Lung microvascular endothelial cell (primary cell): Measurements from ENCODE around the gene DISP2. TPM values are rescaled to one million over a fixed set of nuclear protein-coding genes. Genes with fewer than 3 reads are reported as not detected.

Source experiments
- DNase-seq, 2 donors: peaks; one replicate each; pipeline versions ENCODE4 v3.0.0 to v3.0.0-alpha.2; 2010; ENCODE audit warnings: low read depth in 2 of 2
- total RNA-seq: library from RNA; depleted of rRNA; stranded (reverse); fragments of >200 nt; gene quantifications from 2 replicates; pipeline ENCODE4 v1.2.1, GENCODE V29; 2014

The DISP2 gene
- total RNA-seq, 1 donor from 2014 or later, result under 0.01 TPM

GRCh38 chr15:40358471-40359353, 693 bp downstream of the DISP2 start:
- DNase-seq, result no peak

GRCh38 chr15:40360015-40360414, 2.0 kb downstream of the DISP2 start:
- DNase-seq, result no peak

GRCh38 chr15:40361640-40362039, 3.6 kb downstream of the DISP2 start:
- DNase-seq, result no peak

GRCh38 chr15:40363611-40364010, 5.6 kb downstream of the DISP2 start:
- DNase-seq, result no peak

GRCh38 chr15:40364251-40364650, 6.2 kb downstream of the DISP2 start:
- DNase-seq, result no peak

GRCh38 chr15:40365016-40365415, 7.0 kb downstream of the DISP2 start:
- no peak for DNase-seq

GRCh38 chr15:40365624-40366456, 7.8 kb downstream of the DISP2 start:
- DNase-seq, result no peak

- no peak for DNase-seq
Measured at GRCh38 chr15:40366457-40367370, 8.7 kb downstream of the DISP2 start.

- no peak for DNase-seq
Measured at GRCh38 chr15:40367371-40367685, 9.3 kb downstream of the DISP2 start.

GRCh38 chr15:40367686-40368611, 9.9 kb downstream of the DISP2 start:
- peak; percentile 91 to 93 for DNase-seq

GRCh38 chr15:40368719-40369473, 10.9 kb downstream of the DISP2 start:
- no peak for DNase-seq

GRCh38 chr15:40369474-40369869, 11.5 kb downstream of the DISP2 start:
- no peak for DNase-seq

GRCh38 chr15:40369971-40370370, 12.0 kb downstream of the DISP2 start:
- DNase-seq, result no peak

- DNase-seq, result peak in 1 of 2 donors; percentile 60
Measured at GRCh38 chr15:40372981-40373380, 15.0 kb downstream of the DISP2 start.

- DNase-seq, result no peak
Measured at GRCh38 chr15:40377606-40378005, 19.6 kb downstream of the DISP2 start.

- DNase-seq, result no peak
Measured at GRCh38 chr15:40379374-40379773, 21.4 kb downstream of the DISP2 start.

GRCh38 chr15:40379853-40380252, 21.8 kb downstream of the DISP2 start:
- DNase-seq, result peak; percentile 79 to 88

- no peak for DNase-seq
Measured at GRCh38 chr15:40380636-40381035, 22.6 kb downstream of the DISP2 start.

- no peak for DNase-seq
Measured at GRCh38 chr15:40381818-40382529, 24.0 kb downstream of the DISP2 start.
